ENCODE measurements around the gene RHEBL1.

Gene RHEBL1

GRCh38 chr12:49069507-49070346 lies at the start of gene RHEBL1:
Gene RHEBL1 (minus strand): TSS chr12:49069979. CDS start chr12:49069785, 194 bp downstream.
- DNase-seq = peak; percentile 91

- no peak for DNase-seq
These were observed 41.4 kb upstream of the RHEBL1 start for GRCh38 chr12:49111206-49111605.

- peak; percentile 93 for DNase-seq
These were observed 40.8 kb upstream of the RHEBL1 start, which contains the start of gene LMBR1L for GRCh38 chr12:49110464-49111155. Gene LMBR1L (minus strand): TSS chr12:49110847. CDS start chr12:49110555, 292 bp downstream.

- no peak for DNase-seq
These were observed 40.1 kb upstream of the RHEBL1 start for GRCh38 chr12:49109641-49110463.

- DNase-seq = no peak
These were observed 39.2 kb upstream of the RHEBL1 start for GRCh38 chr12:49108958-49109404.

GRCh38 chr12:49105504-49106084 lies 35.8 kb upstream of the RHEBL1 start:
- no peak for DNase-seq

- DNase-seq = no peak
These were observed 35.0 kb upstream of the RHEBL1 start for GRCh38 chr12:49104822-49105221.

- no peak for DNase-seq
These were observed 30.6 kb upstream of the RHEBL1 start for GRCh38 chr12:49100380-49100779.

- no peak for DNase-seq
These were observed 28.9 kb upstream of the RHEBL1 start for GRCh38 chr12:49098703-49099102.

- no peak for DNase-seq
These were observed 28.3 kb upstream of the RHEBL1 start for GRCh38 chr12:49098035-49098451.

GRCh38 chr12:49097381-49097780 lies 27.6 kb upstream of the RHEBL1 start:
- DNase-seq = no peak

GRCh38 chr12:49094975-49095365 lies 25.2 kb upstream of the RHEBL1 start:
- peak; percentile 34 for DNase-seq

- DNase-seq = peak; percentile 48
These were observed 24.6 kb upstream of the RHEBL1 start, which contains the start of gene DHH for GRCh38 chr12:49094160-49094974. Gene DHH (minus strand): TSS chr12:49094801. CDS start chr12:49094512, 289 bp downstream.

- no peak for DNase-seq
These were observed 24.0 kb upstream of the RHEBL1 start for GRCh38 chr12:49093792-49094159.

GRCh38 chr12:49092816-49093406 lies 23.1 kb upstream of the RHEBL1 start:
- DNase-seq = no peak

- no peak for DNase-seq
These were observed 22.5 kb upstream of the RHEBL1 start for GRCh38 chr12:49092086-49092815.

- no peak for DNase-seq
These were observed 22.0 kb upstream of the RHEBL1 start for GRCh38 chr12:49091836-49092085.

- no peak for DNase-seq
These were observed 21.5 kb upstream of the RHEBL1 start for GRCh38 chr12:49091056-49091835.

GRCh38 chr12:49089821-49090773 lies 20.3 kb upstream of the RHEBL1 start:
- DNase-seq = no peak

All from NCI-H1105 treated with DMSO at 0.1 percent for 48 hours (cell line).